ENCODE data around the gene EIF2B2.

EIF2B2 gene

DNA sequence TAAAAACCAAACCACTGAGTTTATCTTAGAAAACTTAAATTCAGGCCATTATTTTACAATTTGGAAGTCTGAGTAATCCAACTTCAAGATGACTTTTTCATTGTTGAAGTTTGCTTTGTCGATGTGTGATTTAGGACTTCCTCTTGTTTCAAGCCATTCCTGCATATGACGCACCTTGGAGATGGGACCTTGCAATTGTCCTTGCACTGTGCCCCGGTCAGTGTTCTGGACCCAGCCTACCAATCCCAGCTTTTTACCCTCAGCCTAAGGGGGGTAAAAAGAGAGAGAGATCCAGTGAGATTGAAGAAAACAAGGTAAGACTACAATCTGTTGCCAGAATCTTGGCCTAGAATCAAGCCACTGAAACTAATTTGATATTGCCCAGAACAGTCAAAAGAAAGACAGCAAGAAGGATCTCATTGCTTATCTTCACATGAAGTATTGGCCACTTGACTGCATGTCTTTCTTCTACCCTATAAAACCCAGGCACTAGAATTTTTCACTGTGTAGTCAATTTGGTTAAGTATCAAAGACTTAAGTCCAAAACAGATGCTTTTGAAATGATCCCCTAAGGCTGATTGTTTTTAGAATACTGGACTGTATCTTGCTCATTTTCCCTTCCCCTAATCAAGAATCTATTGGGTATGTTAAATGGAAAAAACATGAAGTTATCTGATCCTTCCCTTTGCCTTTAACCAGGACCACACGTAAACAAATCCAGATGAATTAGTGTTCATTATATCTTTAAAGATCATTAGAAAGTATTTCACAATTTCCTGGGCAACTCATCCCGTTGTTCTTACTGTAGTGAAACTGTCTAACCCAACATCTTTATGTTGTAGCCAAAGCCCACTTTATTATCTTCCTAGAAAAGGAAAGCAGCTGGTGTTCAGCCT is 50.9 kb downstream of the EIF2B2 start:
- H3K4me3 ChIP-seq (ENCODE audit: control insufficient read depth, low read depth, low read length): no peak overlapping the region
- TF ChIP-seq, protein P1, sequence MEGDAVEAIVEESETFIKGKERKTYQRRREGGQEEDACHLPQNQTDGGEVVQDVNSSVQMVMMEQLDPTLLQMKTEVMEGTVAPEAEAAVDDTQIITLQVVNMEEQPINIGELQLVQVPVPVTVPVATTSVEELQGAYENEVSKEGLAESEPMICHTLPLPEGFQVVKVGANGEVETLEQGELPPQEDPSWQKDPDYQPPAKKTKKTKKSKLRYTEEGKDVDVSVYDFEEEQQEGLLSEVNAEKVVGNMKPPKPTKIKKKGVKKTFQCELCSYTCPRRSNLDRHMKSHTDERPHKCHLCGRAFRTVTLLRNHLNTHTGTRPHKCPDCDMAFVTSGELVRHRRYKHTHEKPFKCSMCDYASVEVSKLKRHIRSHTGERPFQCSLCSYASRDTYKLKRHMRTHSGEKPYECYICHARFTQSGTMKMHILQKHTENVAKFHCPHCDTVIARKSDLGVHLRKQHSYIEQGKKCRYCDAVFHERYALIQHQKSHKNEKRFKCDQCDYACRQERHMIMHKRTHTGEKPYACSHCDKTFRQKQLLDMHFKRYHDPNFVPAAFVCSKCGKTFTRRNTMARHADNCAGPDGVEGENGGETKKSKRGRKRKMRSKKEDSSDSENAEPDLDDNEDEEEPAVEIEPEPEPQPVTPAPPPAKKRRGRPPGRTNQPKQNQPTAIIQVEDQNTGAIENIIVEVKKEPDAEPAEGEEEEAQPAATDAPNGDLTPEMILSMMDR (conservative IDR thresholded peaks at IDR 0.05; ENCODE audit: control insufficient read depth, insufficient read depth, low read depth, low read length): no peak
- DNase-seq (ENCODE audit: low read depth): peak; percentile 78

DNA sequence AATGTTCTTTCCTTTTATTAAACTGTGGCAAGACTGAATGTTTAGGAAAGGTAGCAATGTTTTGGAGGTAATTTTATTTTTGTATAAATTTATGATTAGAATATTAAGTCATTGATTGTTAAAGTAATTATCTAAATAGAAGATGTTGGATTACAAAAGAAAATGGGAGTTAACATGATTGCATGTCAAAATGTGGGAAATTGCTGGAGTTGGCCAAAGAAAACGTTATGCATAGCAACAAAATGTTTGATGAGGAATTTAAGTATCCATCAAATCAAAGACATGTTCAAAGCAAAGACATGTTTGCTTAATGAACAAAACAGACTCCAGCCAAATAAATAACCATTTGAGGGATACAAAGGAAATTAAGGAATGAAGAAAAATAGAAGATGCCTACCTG is 51.7 kb downstream of the EIF2B2 start:
- TF ChIP-seq, protein P1 (conservative IDR thresholded peaks at IDR 0.05; ENCODE audit: control insufficient read depth, insufficient read depth, low read depth, low read length): no peak
- no peak overlapping the region for H3K4me3 ChIP-seq (ENCODE audit: control insufficient read depth, low read depth, low read length)
- DNase-seq (ENCODE audit: low read depth): no peak

DNA sequence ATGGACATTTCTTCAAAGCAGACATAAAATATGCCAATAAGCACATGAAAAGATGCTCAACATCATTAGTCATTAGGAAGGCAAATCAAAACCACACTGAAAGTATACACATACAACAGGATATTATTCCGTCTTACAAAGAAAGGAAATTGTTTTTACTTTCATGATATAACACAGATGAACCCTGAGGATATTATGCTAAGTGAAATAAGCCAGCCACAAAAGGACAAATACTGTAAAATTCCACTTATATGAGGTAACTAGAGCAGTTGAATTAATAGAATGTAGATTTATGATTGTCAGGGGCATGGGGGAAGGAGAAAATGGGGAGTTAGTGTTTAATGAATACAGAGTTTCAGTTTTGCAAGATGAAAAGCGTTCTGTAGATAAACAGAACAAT is 56.9 kb downstream of the EIF2B2 start:
- TF ChIP-seq, protein P1 (conservative IDR thresholded peaks at IDR 0.05; ENCODE audit: control insufficient read depth, insufficient read depth, low read depth, low read length): no peak
- H3K4me3 ChIP-seq (ENCODE audit: control insufficient read depth, low read depth, low read length): no peak overlapping the region
- no peak for DNase-seq (ENCODE audit: low read depth)

DNA sequence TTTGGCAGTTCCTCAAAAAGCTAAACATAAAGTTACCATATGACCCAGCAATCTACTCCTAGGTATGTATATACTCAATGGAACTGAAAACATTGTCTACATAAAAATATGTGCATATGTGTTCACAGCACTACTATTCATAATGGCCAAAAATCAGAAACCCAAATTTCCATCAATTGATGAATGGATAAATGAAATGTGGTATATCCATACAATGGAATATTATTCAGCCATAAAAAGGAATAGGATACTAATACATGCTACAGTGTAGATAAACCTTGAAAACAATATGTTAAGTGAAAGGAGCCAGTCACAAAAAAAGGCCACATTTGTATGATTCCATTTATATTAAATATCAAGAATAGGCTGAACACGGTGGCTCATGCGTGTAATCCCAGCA is 57.7 kb downstream of the EIF2B2 start:
- TF ChIP-seq, protein P1 (conservative IDR thresholded peaks at IDR 0.05; ENCODE audit: control insufficient read depth, insufficient read depth, low read depth, low read length): no peak
- no peak overlapping the region for H3K4me3 ChIP-seq (ENCODE audit: control insufficient read depth, low read depth, low read length)
- no peak for DNase-seq (ENCODE audit: low read depth)
